ENCODE measurements around the gene FIBIN. TPM values are rescaled to one million over a fixed set of nuclear protein-coding genes. Genes with fewer than 3 reads are reported as not detected.
A peak's percentile ranks its signal among the peaks of the same experiment; 100 is the strongest.

Gene FIBIN
- total and polyA plus RNA-seq, 4 experiments from 2014 or later, result not detected

DNA sequence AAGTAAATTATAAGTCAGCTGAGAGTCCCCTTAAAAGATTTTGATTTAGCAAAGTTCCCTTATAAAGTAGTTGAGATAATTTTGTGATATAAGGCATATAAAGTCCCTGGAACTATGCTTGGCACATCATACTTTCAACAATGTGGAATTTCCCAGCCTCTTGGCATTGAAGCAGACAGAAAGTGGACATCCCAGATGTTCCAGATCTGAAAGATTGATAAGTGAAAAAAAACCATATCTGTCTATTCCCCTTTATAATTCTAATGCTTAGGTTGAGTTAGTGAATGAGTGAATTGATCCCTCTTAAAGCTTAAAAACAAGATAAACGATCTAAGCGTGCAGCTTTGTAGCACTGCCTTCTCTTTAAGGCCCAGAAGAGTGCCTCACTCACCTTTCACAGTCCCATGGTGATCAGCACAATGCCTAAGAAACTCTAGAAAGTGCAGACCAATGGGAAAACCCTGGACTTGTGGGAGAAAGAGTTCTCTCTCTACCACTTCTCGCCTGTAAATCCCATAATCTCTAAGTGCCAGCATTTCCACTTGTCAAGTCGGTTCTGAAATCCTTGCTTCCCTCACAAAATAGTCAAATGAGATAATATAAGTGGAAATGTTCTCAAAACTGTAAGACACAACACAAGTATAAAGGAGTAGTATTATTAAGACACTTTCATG, 17.8 kb downstream of the FIBIN start:
- Mint-ChIP-seq H3K9me3 (peaks cover 0 to 3% (median under 1%) of the 10 kb centered on the region in 8 donors), H3K4me3 (no peak overlapping the region), H3K27ac (no peak overlapping the region), H3K36me3 (no peaks in the 10 kb centered on the region), H3K4me1 (no peaks in the 10 kb centered on the region), H3K27me3 (no peaks in the 10 kb centered on the region)
- Histone ChIP-seq H3K4me1 (ENCODE audit: insufficient read depth, low read length) (no peaks in the 10 kb centered on the region), H3K36me3 (ENCODE audit: insufficient read depth, low read length) (no peaks in the 10 kb centered on the region), H3K27ac (ENCODE audit: low read depth, low read length) (no peak overlapping the region), H3K4me3 (ENCODE audit: low read length in 2 of 2) (no peak overlapping the region), H3K9me3 (ENCODE audit: control insufficient read depth in 1 of 2, low read length in 2 of 2) (no peaks in the 10 kb centered on the region), H3K27me3 (ENCODE audit: insufficient read depth, low read length) (no peaks in the 10 kb centered on the region)
- ChIA-PET POLR2A (ENCODE audit: partially characterized antibody) (no interaction called here), CTCF (ENCODE audit: partially characterized antibody) (no interaction called here)
- intact Hi-C loops (cut with micrococcal nuclease), result no loop called here
- DNase-seq, result no peak

DNA sequence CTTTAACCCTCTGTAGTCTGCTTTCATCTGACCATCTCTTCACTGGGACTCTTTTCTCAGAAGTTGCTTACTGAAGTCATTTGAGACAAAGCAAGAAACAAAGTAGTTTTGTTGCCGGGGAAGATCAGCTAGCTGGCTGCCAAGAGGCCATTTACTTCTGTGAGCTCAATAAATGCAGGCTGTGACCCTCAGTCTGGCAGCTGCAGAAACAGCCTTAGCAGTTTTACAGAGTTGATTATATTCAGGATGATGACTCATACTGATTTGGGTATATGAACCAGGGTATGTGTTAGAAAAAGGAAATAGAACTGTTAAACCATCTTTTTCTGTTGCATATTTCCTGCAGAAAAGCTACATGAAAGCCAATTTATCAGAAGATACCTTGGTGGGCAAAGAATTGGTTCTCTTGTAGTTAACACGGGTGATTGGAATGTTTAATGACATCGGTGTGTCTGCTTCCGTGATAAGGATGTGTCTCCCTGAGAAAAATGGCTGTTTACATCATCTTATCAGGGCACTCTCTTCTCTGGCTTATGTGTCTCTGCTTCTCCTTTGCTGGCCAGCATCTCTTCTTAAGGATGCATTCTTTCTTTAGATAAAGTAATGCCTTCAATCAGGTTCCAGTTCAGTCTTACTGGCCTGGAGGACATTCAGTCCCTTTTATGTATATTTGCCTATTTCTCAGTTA, 18.5 kb downstream of the FIBIN start:
- Mint-ChIP-seq H3K4me3 (no peak overlapping the region), H3K27me3 (no peaks in the 10 kb centered on the region), H3K36me3 (no peaks in the 10 kb centered on the region), H3K4me1 (no peaks in the 10 kb centered on the region), H3K9me3 (peaks cover 0 to 3% (median under 1%) of the 10 kb centered on the region in 8 donors), H3K27ac (no peak overlapping the region)
- POLR2A ChIA-PET (ENCODE audit: partially characterized antibody), result no interaction called here
- H3K36me3 ChIP-seq (ENCODE audit: insufficient read depth, low read length), result no peaks in the 10 kb centered on the region
- CTCF ChIA-PET (ENCODE audit: partially characterized antibody), result no interaction called here
- H3K4me3 ChIP-seq (ENCODE audit: low read length in 2 of 2), result no peak overlapping the region
- no peaks in the 10 kb centered on the region for H3K9me3 ChIP-seq (ENCODE audit: control insufficient read depth in 1 of 2, low read length in 2 of 2)
- DNase-seq, result no peak
- H3K4me1 ChIP-seq (ENCODE audit: insufficient read depth, low read length), result no peaks in the 10 kb centered on the region
- intact Hi-C loops (cut with micrococcal nuclease), result no loop called here
- H3K27ac ChIP-seq (ENCODE audit: low read depth, low read length), result no peak overlapping the region
- H3K27me3 ChIP-seq (ENCODE audit: insufficient read depth, low read length), result no peaks in the 10 kb centered on the region

DNA sequence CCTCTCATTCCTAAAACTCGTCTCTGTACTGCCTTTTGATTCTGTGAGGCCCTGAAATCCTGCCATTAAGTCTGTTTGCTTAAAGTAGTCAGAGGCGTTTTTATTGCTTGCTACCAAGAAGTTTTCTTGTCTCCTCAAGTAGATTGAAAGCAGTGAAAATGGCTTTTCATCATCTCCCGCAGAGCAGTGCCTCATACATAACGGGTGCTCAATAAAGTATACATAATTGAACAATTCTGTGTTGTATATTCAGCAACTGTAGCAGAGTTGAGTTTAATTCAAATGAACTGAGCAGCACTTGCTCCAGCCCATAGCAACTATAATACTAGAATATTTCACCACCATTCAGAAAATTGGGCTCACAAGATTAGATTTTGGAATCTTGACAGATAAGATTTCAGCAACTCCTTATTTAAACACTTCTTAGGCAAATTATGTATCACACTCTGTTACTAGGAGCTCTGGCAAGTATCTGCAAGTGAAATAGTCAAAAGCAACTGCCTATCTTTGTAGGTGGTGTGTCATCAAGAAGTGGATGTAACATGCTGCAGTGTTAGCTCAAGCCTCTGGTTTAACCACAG, 20.0 kb downstream of the FIBIN start:
- H3K4me1 Mint-ChIP-seq, result no peaks in the 10 kb centered on the region
- CTCF ChIA-PET (ENCODE audit: partially characterized antibody), result no interaction called here
- H3K4me3 Mint-ChIP-seq, result no peak overlapping the region
- H3K27ac Mint-ChIP-seq, result no peak overlapping the region
- intact Hi-C loops (cut with micrococcal nuclease), result no loop called here
- no peak overlapping the region for H3K27ac ChIP-seq (ENCODE audit: low read depth, low read length)
- no peaks in the 10 kb centered on the region for H3K27me3 Mint-ChIP-seq
- H3K4me1 ChIP-seq (ENCODE audit: insufficient read depth, low read length), result no peaks in the 10 kb centered on the region
- H3K9me3 Mint-ChIP-seq, result peaks cover 0 to 3% (median under 1%) of the 10 kb centered on the region in 8 donors
- H3K27me3 ChIP-seq (ENCODE audit: insufficient read depth, low read length), result no peaks in the 10 kb centered on the region
- H3K36me3 Mint-ChIP-seq, result no peaks in the 10 kb centered on the region
- no peaks in the 10 kb centered on the region for H3K9me3 ChIP-seq (ENCODE audit: control insufficient read depth in 1 of 2, low read length in 2 of 2)
- DNase-seq, result no peak
- no peak overlapping the region for H3K4me3 ChIP-seq (ENCODE audit: low read length in 2 of 2)
- POLR2A ChIA-PET (ENCODE audit: partially characterized antibody), result no interaction called here
- H3K36me3 ChIP-seq (ENCODE audit: insufficient read depth, low read length), result no peaks in the 10 kb centered on the region

DNA sequence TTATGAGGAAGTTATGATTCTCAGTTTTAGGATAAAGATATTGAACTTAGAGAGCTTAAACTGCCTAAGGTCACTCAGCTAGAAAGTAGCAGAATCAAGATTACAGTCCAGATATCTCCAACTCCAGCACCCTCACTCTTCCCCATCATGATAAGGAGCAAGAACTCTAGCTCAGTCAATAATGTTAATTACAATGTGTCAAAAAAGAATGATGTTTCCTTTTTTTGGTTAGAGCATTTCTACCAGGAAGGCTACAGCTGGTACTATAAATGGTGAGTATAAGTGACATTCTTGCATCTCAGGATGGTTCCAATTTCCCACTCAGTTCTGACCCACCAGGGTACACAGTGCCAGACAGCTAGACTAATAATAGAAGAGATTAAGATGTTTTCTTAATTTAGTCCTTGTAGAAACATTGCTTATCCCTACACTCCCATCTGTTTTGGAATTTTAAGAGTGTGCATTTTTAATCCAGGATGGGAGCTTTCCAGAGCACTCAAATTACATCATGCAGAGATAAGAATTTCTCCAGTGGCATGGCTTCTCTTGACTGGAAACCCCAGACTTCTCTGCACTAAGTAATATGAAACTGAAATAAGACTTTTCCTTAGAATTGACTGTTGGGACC, 25.1 kb downstream of the FIBIN start:
- H3K27ac ChIP-seq (ENCODE audit: low read depth, low read length), result no peak overlapping the region
- CTCF ChIA-PET (ENCODE audit: partially characterized antibody), result no interaction called here
- Mint-ChIP-seq H3K36me3 (no peaks in the 10 kb centered on the region), H3K27me3 (no peaks in the 10 kb centered on the region), H3K4me3 (no peak overlapping the region), H3K27ac (no peak overlapping the region), H3K4me1 (no peaks in the 10 kb centered on the region), H3K9me3 (peaks cover 0 to 3% (median 0%) of the 10 kb centered on the region in 8 donors)
- no peak for DNase-seq
- H3K4me3 ChIP-seq (ENCODE audit: low read length in 2 of 2), result no peak overlapping the region
- H3K4me1 ChIP-seq (ENCODE audit: insufficient read depth, low read length), result no peaks in the 10 kb centered on the region
- intact Hi-C loops (cut with micrococcal nuclease), result no loop called here
- H3K27me3 ChIP-seq (ENCODE audit: insufficient read depth, low read length), result no peaks in the 10 kb centered on the region
- no peaks in the 10 kb centered on the region for H3K9me3 ChIP-seq (ENCODE audit: control insufficient read depth in 1 of 2, low read length in 2 of 2)
- POLR2A ChIA-PET (ENCODE audit: partially characterized antibody), result no interaction called here
- H3K36me3 ChIP-seq (ENCODE audit: insufficient read depth, low read length), result no peaks in the 10 kb centered on the region

DNA sequence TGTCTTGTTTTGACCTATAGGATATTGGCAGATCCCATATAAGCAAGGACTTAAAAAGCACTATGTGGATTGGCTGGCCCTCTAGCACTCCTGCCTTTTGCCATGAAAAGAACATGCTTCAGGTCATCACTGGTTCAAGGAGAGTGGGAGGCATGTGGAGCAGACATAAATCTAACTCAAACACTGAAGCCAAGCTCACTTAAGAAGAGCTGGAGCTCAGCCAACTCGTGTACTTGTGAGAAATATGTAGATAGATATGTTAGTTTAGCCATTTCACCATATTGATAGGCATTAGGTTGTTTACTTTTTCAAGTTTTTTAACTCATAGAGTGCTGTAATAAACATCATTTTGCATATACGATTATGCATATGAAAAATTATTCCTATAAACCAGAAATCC, 26.8 kb downstream of the FIBIN start:
- CTCF ChIA-PET (ENCODE audit: partially characterized antibody), result no interaction called here
- Histone ChIP-seq H3K27ac (ENCODE audit: low read depth, low read length) (no peak overlapping the region), H3K4me1 (ENCODE audit: insufficient read depth, low read length) (no peaks in the 10 kb centered on the region), H3K27me3 (ENCODE audit: insufficient read depth, low read length) (no peaks in the 10 kb centered on the region), H3K4me3 (ENCODE audit: low read length in 2 of 2) (no peak overlapping the region), H3K36me3 (ENCODE audit: insufficient read depth, low read length) (no peaks in the 10 kb centered on the region), H3K9me3 (ENCODE audit: control insufficient read depth in 1 of 2, low read length in 2 of 2) (no peaks in the 10 kb centered on the region)
- no peaks in the 10 kb centered on the region for H3K36me3 Mint-ChIP-seq
- no peak for DNase-seq
- H3K9me3 Mint-ChIP-seq, result peaks cover 0 to 6% (median 3%) of the 10 kb centered on the region in 8 donors
- no peak overlapping the region for H3K4me3 Mint-ChIP-seq
- no peak overlapping the region for H3K27ac Mint-ChIP-seq
- intact Hi-C loops (cut with micrococcal nuclease), result no loop called here
- POLR2A ChIA-PET (ENCODE audit: partially characterized antibody), result no interaction called here
- H3K4me1 Mint-ChIP-seq, result no peaks in the 10 kb centered on the region
- no peaks in the 10 kb centered on the region for H3K27me3 Mint-ChIP-seq

DNA sequence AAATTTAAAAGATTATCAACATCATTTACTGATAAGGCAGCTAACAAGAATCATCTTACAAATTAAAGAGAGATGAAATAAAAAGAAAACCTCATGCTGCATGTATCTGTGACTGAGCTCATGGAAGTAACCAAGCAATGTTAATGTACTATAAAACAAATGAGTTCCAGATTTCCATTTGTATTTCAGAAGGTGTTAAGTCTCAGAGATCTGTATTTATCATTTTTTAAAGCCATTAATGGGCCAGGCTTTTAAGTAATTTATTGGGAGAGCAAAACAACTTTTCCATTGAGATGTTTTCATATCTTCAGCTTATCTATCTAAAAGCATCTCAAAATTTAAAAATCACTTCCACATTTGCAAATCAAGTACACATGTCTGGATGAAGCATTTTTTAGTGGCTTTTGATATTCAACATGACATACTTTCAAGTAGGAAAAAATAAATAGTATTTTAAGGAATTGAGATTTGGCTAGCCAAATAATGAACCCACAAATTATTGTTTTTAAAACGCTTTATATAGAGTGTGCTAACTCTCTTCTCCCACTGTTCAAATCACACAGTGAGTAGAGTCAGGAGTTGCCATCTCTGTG, 28.8 kb downstream of the FIBIN start:
- Mint-ChIP-seq H3K9me3 (peaks cover 0 to 6% (median 3%) of the 10 kb centered on the region in 8 donors), H3K36me3 (no peaks in the 10 kb centered on the region), H3K4me1 (no peaks in the 10 kb centered on the region), H3K4me3 (no peak overlapping the region), H3K27ac (no peak overlapping the region), H3K27me3 (no peaks in the 10 kb centered on the region)
- Histone ChIP-seq H3K27ac (ENCODE audit: low read depth, low read length) (no peak overlapping the region), H3K36me3 (ENCODE audit: insufficient read depth, low read length) (no peaks in the 10 kb centered on the region), H3K4me3 (ENCODE audit: low read length in 2 of 2) (no peak overlapping the region), H3K9me3 (ENCODE audit: control insufficient read depth in 1 of 2, low read length in 2 of 2) (no peaks in the 10 kb centered on the region), H3K4me1 (ENCODE audit: insufficient read depth, low read length) (no peaks in the 10 kb centered on the region), H3K27me3 (ENCODE audit: insufficient read depth, low read length) (no peaks in the 10 kb centered on the region)
- intact Hi-C loops (cut with micrococcal nuclease), result no loop called here
- ChIA-PET POLR2A (ENCODE audit: partially characterized antibody) (no interaction called here), CTCF (ENCODE audit: partially characterized antibody) (interaction anchor here (0.7 kb wide), 1 partner anchor 1390 kb away, joined by 4 read pairs; no protein-coding TSS in a partner anchor)
- DNase-seq, result no peak

DNA sequence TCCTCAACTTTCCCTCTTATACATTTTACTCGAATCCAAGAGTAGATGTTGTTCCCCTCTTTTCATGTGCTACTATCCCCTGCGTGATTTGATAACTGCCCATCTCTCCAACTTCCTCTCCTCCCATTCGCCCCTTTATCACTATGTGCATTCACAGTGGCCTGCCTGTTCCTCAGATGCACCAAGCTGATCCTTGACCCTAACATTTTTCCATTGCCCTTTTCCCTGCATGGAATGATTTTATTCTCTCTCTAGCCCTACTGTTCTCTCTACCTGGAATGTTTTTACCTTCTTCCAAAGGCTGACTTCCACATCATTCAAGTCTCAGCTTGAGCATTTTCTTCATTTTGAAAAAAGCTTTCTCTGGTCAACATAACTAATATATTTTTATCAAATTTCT, 31.0 kb downstream of the FIBIN start:
- no peaks in the 10 kb centered on the region for H3K27me3 ChIP-seq (ENCODE audit: insufficient read depth, low read length)
- H3K4me3 ChIP-seq (ENCODE audit: low read length in 2 of 2), result no peak overlapping the region
- Mint-ChIP-seq H3K27ac (peak overlapping the region in 1 of 7 donors; percentile 11), H3K36me3 (no peaks in the 10 kb centered on the region), H3K4me1 (no peaks in the 10 kb centered on the region), H3K9me3 (peaks cover 0 to 6% (median 3%) of the 10 kb centered on the region in 8 donors), H3K27me3 (no peaks in the 10 kb centered on the region), H3K4me3 (no peak overlapping the region)
- POLR2A ChIA-PET (ENCODE audit: partially characterized antibody), result no interaction called here
- no peak overlapping the region for H3K27ac ChIP-seq (ENCODE audit: low read depth, low read length)
- intact Hi-C loops (cut with micrococcal nuclease), result no loop called here
- H3K4me1 ChIP-seq (ENCODE audit: insufficient read depth, low read length), result no peaks in the 10 kb centered on the region
- CTCF ChIA-PET (ENCODE audit: partially characterized antibody), result no interaction called here
- H3K9me3 ChIP-seq (ENCODE audit: control insufficient read depth in 1 of 2, low read length in 2 of 2), result no peaks in the 10 kb centered on the region
- no peaks in the 10 kb centered on the region for H3K36me3 ChIP-seq (ENCODE audit: insufficient read depth, low read length)
- DNase-seq, result no peak

Data from CD4-positive, alpha-beta memory T cell (primary cell).